Measurements from ENCODE around the gene CAMSAP1. TPM values are rescaled to one million over a fixed set of nuclear protein-coding genes. Genes with fewer than 3 reads are reported as not detected.

Gene CAMSAP1
- total and polyA plus RNA-seq, 4 donors, result 5.0 to 29.8 (median 15.1) TPM

DNA sequence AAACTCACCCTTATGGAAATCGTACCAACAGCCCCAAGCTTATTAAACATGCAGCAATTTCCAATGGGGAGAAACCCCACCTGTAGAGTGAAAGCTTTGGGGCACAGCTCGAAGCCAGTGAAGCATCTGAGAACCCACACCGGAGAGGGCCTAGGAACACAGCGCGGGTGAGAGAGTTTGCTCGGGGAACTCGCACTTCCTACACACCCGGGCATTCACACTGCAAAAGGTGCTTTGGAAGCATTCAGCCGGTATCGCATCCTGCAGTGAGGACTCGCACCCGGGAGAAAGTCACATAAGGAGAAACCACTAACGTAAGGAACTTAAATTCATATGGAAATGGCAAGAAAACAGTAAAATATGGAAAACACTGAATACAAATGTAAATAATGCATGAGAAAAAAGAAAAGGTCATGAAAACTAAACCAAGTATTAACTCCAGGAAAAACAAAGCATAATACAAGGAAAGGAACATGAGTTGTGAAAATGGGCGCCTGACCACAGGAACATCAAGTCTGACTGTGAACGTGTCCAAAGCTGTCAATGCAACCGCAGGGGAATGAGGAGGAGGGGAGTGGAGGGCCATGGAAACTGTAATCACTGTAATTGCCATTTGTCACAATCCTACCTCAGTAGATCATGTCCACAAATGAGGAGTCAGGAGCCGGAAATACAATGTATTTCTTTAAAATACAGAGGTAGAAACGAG is 28.7 kb downstream of the CAMSAP1 start:
- WGBS, 2 donors, result 87 to 90% methylated on average over 18 of the region's 18 CpGs
- no peak overlapping the region for H3K27ac ChIP-seq (ENCODE audit: low read depth in 1 of 2, low read length in 1 of 2)
- TF ChIP-seq, protein P1, sequence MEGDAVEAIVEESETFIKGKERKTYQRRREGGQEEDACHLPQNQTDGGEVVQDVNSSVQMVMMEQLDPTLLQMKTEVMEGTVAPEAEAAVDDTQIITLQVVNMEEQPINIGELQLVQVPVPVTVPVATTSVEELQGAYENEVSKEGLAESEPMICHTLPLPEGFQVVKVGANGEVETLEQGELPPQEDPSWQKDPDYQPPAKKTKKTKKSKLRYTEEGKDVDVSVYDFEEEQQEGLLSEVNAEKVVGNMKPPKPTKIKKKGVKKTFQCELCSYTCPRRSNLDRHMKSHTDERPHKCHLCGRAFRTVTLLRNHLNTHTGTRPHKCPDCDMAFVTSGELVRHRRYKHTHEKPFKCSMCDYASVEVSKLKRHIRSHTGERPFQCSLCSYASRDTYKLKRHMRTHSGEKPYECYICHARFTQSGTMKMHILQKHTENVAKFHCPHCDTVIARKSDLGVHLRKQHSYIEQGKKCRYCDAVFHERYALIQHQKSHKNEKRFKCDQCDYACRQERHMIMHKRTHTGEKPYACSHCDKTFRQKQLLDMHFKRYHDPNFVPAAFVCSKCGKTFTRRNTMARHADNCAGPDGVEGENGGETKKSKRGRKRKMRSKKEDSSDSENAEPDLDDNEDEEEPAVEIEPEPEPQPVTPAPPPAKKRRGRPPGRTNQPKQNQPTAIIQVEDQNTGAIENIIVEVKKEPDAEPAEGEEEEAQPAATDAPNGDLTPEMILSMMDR (IDR thresholded peaks at IDR 0.05; ENCODE audit: control extremely low read depth, extremely low read depth), result no peak
- no peak overlapping the region for H3K9ac ChIP-seq (ENCODE audit: insufficient read depth in 1 of 2, low read length in 2 of 2)
- H3K4me1 ChIP-seq (ENCODE audit: control insufficient read depth in 5 of 5, insufficient read depth in 5 of 5, low read length in 5 of 5), result peaks cover 0 to 2% (median 0%) of the 10 kb centered on the region in 5 donors
- no peaks in the 10 kb centered on the region for H3K9me3 ChIP-seq (ENCODE audit: control insufficient read depth in 4 of 4, insufficient read depth in 3 of 4, low read length in 3 of 4)
- no peak overlapping the region for H3K4me3 ChIP-seq
- DNase-seq (no peak), ATAC-seq (ENCODE audit: insufficient read depth, low FRiP score) (no peak)
- H3K27me3 ChIP-seq (ENCODE audit: control insufficient read depth in 3 of 3, insufficient read depth in 3 of 3, low read length in 2 of 3), result no peaks in the 10 kb centered on the region
- peaks cover 0 to 15% (median 3%) of the 10 kb centered on the region in 4 donors for H3K36me3 ChIP-seq (ENCODE audit: control insufficient read depth in 4 of 4, insufficient read depth in 4 of 4, low read length in 4 of 4)

DNA sequence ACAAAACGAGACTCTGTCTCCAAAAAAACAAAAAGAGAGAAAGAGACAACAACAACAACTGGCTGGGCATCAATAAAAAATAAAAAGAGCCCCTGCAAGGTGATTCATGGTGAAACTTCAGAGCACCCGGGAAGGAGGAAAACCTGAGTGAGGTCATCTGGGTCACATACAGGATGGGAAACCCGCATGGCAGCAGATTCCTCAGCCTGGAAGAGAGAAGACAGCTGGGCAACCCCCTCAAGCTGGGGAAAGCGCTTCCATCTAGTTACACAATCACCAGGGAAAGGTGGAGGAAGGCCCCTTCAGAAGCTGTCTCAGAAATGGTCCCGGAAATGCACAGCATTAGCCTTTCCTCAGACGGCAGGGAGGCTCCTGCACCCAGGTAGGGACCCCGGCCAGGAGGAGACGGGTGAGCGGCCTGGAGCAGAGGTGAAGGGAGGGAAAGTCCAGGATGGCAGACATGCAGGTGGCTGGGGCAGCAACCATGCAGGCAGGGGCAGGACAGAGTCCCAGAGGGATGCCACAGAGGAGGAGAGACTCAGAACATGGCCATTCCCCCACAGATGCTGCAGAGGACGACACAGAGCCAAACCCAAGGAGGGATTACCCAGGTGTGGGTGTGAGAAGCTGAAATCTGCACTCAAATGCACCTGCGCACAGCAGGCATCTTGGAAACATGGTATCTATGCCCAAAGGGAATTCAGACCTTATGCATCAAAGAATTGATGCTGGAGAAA is 29.4 kb downstream of the CAMSAP1 start:
- WGBS, 2 donors, result 89% methylated on average over 11 of the region's 11 CpGs
- peaks cover 0 to 2% (median 0%) of the 10 kb centered on the region in 5 donors for H3K4me1 ChIP-seq (ENCODE audit: control insufficient read depth in 5 of 5, insufficient read depth in 5 of 5, low read length in 5 of 5)
- no peaks in the 10 kb centered on the region for H3K9me3 ChIP-seq (ENCODE audit: control insufficient read depth in 4 of 4, insufficient read depth in 3 of 4, low read length in 3 of 4)
- no peak overlapping the region for H3K4me3 ChIP-seq
- H3K9ac ChIP-seq (ENCODE audit: insufficient read depth in 1 of 2, low read length in 2 of 2), result no peak overlapping the region
- peaks cover 0 to 15% (median 3%) of the 10 kb centered on the region in 4 donors for H3K36me3 ChIP-seq (ENCODE audit: control insufficient read depth in 4 of 4, insufficient read depth in 4 of 4, low read length in 4 of 4)
- no peak for DNase-seq
- ATAC-seq (ENCODE audit: insufficient read depth, low FRiP score), result no peak
- H3K27me3 ChIP-seq (ENCODE audit: control insufficient read depth in 3 of 3, insufficient read depth in 3 of 3, low read length in 2 of 3), result no peaks in the 10 kb centered on the region
- TF ChIP-seq, protein P1 (IDR thresholded peaks at IDR 0.05; ENCODE audit: control extremely low read depth, extremely low read depth), result no peak
- H3K27ac ChIP-seq (ENCODE audit: low read depth in 1 of 2, low read length in 1 of 2), result no peak overlapping the region

DNA sequence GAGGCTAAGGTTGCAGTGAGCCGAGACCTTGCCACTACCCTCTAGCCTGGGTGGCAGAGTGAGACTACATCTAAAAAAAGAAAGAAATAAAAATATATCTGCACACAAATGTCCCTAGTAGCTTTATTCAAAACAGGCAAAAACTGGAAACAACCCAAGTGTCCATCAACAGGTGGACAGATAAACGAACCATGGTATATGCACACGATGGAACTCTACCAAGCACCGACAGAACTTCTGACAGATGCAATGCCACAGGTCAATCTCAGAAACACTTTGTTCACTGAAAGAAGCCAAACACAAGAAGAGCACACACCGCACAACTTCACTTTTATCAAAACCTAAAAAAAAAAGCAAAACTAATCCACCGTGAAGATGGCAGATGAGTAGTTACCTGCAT is 30.4 kb downstream of the CAMSAP1 start:
- Histone ChIP-seq H3K27me3 (ENCODE audit: control insufficient read depth in 3 of 3, insufficient read depth in 3 of 3, low read length in 2 of 3) (no peaks in the 10 kb centered on the region), H3K9me3 (ENCODE audit: control insufficient read depth in 4 of 4, insufficient read depth in 3 of 4, low read length in 3 of 4) (no peaks in the 10 kb centered on the region), H3K36me3 (ENCODE audit: control insufficient read depth in 4 of 4, insufficient read depth in 4 of 4, low read length in 4 of 4) (peaks cover 0 to 10% (median 3%) of the 10 kb centered on the region in 4 donors), H3K4me1 (ENCODE audit: control insufficient read depth in 5 of 5, insufficient read depth in 5 of 5, low read length in 5 of 5) (peaks cover 0 to 2% (median 0%) of the 10 kb centered on the region in 5 donors), H3K4me3 (no peak overlapping the region), H3K27ac (ENCODE audit: low read depth in 1 of 2, low read length in 1 of 2) (no peak overlapping the region), H3K9ac (ENCODE audit: insufficient read depth in 1 of 2, low read length in 2 of 2) (no peak overlapping the region)
- DNase-seq (no peak), ATAC-seq (ENCODE audit: insufficient read depth, low FRiP score) (no peak)
- 91 to 92% methylated on average over 6 of the region's 6 CpGs for WGBS, 2 donors
- TF ChIP-seq, protein P1 (IDR thresholded peaks at IDR 0.05; ENCODE audit: control extremely low read depth, extremely low read depth), result no peak

Measured in lung (tissue), 12 donors.